PC-3 (cell line): ENCODE results near the gene GID4.

ENCODE experiments used
- CTCF ChIP-seq: fragments of 300-600 bp; sonication (generic); conservative IDR thresholded peaks from 2 replicates; pipeline ENCODE4 v1.5.1; 2017; ENCODE audit warnings: antibody characterized with exemption, low read depth, mild to moderate bottlenecking, low read length
- EZH2 ChIP-seq: fragments of 300-600 bp; sonication (generic); IDR thresholded peaks from one replicate; pipeline ENCODE4 v1.6.1; 2017; ENCODE audit warnings: antibody characterized with exemption, mild to moderate bottlenecking, low read length; ENCODE audit not compliant: unreplicated experiment
- EZH2phosphoT487 ChIP-seq: fragments of 300-600 bp; sonication (generic); IDR thresholded peaks from 2 replicates; pipeline ENCODE4 v1.6.1; 2018; ENCODE audit warnings: mild to moderate bottlenecking, antibody characterized with exemption, low read length, borderline replicate concordance

GRCh38 chr17:18021372-18021771 is 17.8 kb upstream of the GID4 start:
- no peak for TF ChIP-seq CTCF
- no peak for TF ChIP-seq EZH2
- no peak for TF ChIP-seq EZH2phosphoT487
